ENCODE measurements around the gene LBHD2. TPM values are rescaled to one million over a fixed set of nuclear protein-coding genes. Genes with fewer than 3 reads are reported as not detected.
"Not testable (repeated sequence)": the region's sequence is repeated elsewhere in the genome, so short reads cannot be mapped to it uniquely, and the experiment has no call there.

LBHD2 gene
- total and polyA plus RNA-seq, 10 of the 15 experiments (the other 5 are each of a cell fraction or from before 2014, with no cell fraction given), result not detected

GRCh38 chr14:103113774-103114173 lies 29.8 kb downstream of the LBHD2 start (continued):
- no peak for TF ChIP-seq ZNF592 (IDR thresholded peaks at IDR 0.05)

- ATAC-seq, result peak; percentile 32
- peak; percentile 55 for TF ChIP-seq EED (IDR thresholded peaks at IDR 0.05; ENCODE audit: low read depth)
- TF ChIP-seq ZNF217 (IDR thresholded peaks at IDR 0.05), result peak; percentile 93
- peak; percentile 67 for TF ChIP-seq SMARCA5 (IDR thresholded peaks at IDR 0.05)
- peak; percentile 68 for TF ChIP-seq NR2F1 (conservative IDR thresholded peaks at IDR 0.05)
- TF ChIP-seq RELB (IDR thresholded peaks at IDR 0.05; ENCODE audit: low read depth), result peak; percentile 32; the same call in 1 of the 2 replicates
- TF ChIP-seq MTA2 (IDR thresholded peaks at IDR 0.05; ENCODE audit: low read depth), result 0 out of 2 replicates have a peak, but pooled peaks have one; percentile 27
- TF ChIP-seq IKZF2 (IDR thresholded peaks at IDR 0.05), result peak; percentile 36 to 61; a peak in 2 of 4 replicates
- peak; percentile 36; the same call in 1 of the 2 replicates for TF ChIP-seq JUNB (IDR thresholded peaks at IDR 0.05)
- TF ChIP-seq NFYB (IDR thresholded peaks at IDR 0.05; ENCODE audit: insufficient read depth, low read depth, low read length), result peak; percentile 57; the same call in 1 of the 2 replicates
- TF ChIP-seq IKZF1 (conservative IDR thresholded peaks at IDR 0.05), result peak; percentile 57
- Histone ChIP-seq H2AFZ (ENCODE audit: control insufficient read depth, low read depth, low read length) (peak overlapping the region; percentile 59), H3K27ac (ENCODE audit: control insufficient read depth, insufficient read depth) (peak overlapping the region; percentile 79), H3K4me2 (ENCODE audit: control insufficient read depth, insufficient read depth) (peak overlapping the region; percentile 85), H3K4me1 (ENCODE audit: control insufficient read depth, insufficient read depth, low read length) (peaks cover 58% of the 10 kb centered on the region), H3K9ac (ENCODE audit: control insufficient read depth, insufficient read depth, low read length) (peak overlapping the region; percentile 24; the same call in 1 of the 2 replicates)
- H3K79me2 ChIP-seq (ENCODE audit: control insufficient read depth, insufficient read depth, low read length); BruUV-seq (replicated peaks); H4K20me1 ChIP-seq (ENCODE audit: control insufficient read depth, insufficient read depth); H3K9me3 ChIP-seq (replicated peaks; ENCODE audit: control insufficient read depth, insufficient read depth, low read length); in situ Hi-C loops (cut with MboI); FAIRE-seq; intact Hi-C loops (cut with micrococcal nuclease; ENCODE audit: unreplicated experiment); H3K27me3 ChIP-seq (replicated peaks in 1 of 2; ENCODE audit: control insufficient read depth in 2 of 2, insufficient read depth in 2 of 2, low read length in 1 of 2); H3K36me3 ChIP-seq (ENCODE audit: control insufficient read depth in 2 of 2, insufficient read depth in 2 of 2, low read length in 1 of 2); H3K4me3 ChIP-seq; DNase-seq (ENCODE audit: low read depth, low spot score): not testable (repeated sequence)
- RAD21 ChIA-PET (ENCODE audit: unreplicated experiment), result interaction anchor here (1.4 to 1.7 kb wide), 2 partner anchors 10 to 27 kb away, joined by 6 to 8 read pairs; no protein-coding TSS in a partner anchor
- CTCF ChIA-PET, result interaction anchor here (1.0 to 2.5 kb wide), 4 partner anchors 10 to 66 kb away, joined by 3 to 16 read pairs (median 12); no protein-coding TSS in a partner anchor
- POLR2A ChIA-PET, result interaction anchor here (1.2 kb wide), 1 partner anchor 9 kb away, joined by 3 read pairs; no protein-coding TSS in a partner anchor
- SMC1A ChIA-PET (ENCODE audit: uncharacterized antibody, unreplicated experiment), result interaction anchor here (1.3 to 2.5 kb wide), 2 partner anchors 10 to 26 kb away, joined by 4 to 11 read pairs; no protein-coding TSS in a partner anchor
- WGBS (ENCODE audit: insufficient coverage, insufficient replicate concordance, low lambda C conversion rate, missing lambda C conversion rate), result 38% methylated on average over 12 of the region's 12 CpGs
These were observed 31.2 kb downstream of the LBHD2 start for GRCh38 chr14:103115086-103115679.
